AG04450 (cell line): ENCODE measurements around the gene FAF1. TPM values are rescaled to one million over a fixed set of nuclear protein-coding genes. Genes with fewer than 3 reads are reported as not detected.
A peak's percentile ranks its signal among the peaks of the same experiment; 100 is the strongest.
"Not testable (repeated sequence)": the region's sequence is repeated elsewhere in the genome, so short reads cannot be mapped to it uniquely, and the experiment has no call there.

Source experiments
- CTCF ChIA-PET: fragments of 300-600, 350-600 bp; formaldehyde crosslinking; extraction: SDS; loops from one replicate; lab custom pipeline; 2022; ENCODE audit warnings: antibody characterized with exemption, inconsistent platforms; lab: Charles Lee
- POLR2A ChIA-PET: fragments of 350-600 bp; formaldehyde crosslinking; extraction: SDS; loops from one replicate; lab custom pipeline; 2021; ENCODE audit warnings: antibody characterized with exemption, inconsistent platforms; lab: Yijun Ruan, JAX
- DNase-seq: peaks from one replicate; pipeline ENCODE4 v3.0.0-alpha.2; 2011; ENCODE audit warnings: low read depth, low spot score
- H3K27ac ChIP-seq: one replicate; pipeline ENCODE4 v1.5.1; 2012; ENCODE audit warnings: low read depth, low read length, control low read depth
- H3K27me3 ChIP-seq: one replicate; pipeline ENCODE4 v1.6.0; 2012; ENCODE audit warnings: low read length; ENCODE audit not compliant: control insufficient read depth, insufficient read depth
- H3K4me3 ChIP-seq: 2 replicates; pipeline ENCODE4 v1.5.1; 2011; ENCODE audit warnings: mild to moderate bottlenecking, low read depth, low read length, control low read depth
- H3K9me3 ChIP-seq: 2 replicates; pipeline ENCODE4 v1.5.1; 2012; ENCODE audit warnings: low read length; ENCODE audit not compliant: control insufficient read depth, insufficient read depth
- polyA plus RNA-seq: library from polyadenylated mRNA; depleted of rRNA; stranded (reverse); fragments of >200 nt; gene quantifications from 2 replicates; pipeline ENCODE4 v1.2.3, GENCODE V29; 2011
- TF ChIP-seq, protein P1 (sequence below): IDR thresholded peaks from 2 replicates; pipeline ENCODE4 v1.5.1; 2011; ENCODE audit warnings: low read depth, low read length, control low read depth, inconsistent platforms

Gene FAF1
- polyA plus RNA-seq, 1 experiment = 37.9 TPM

DNA sequence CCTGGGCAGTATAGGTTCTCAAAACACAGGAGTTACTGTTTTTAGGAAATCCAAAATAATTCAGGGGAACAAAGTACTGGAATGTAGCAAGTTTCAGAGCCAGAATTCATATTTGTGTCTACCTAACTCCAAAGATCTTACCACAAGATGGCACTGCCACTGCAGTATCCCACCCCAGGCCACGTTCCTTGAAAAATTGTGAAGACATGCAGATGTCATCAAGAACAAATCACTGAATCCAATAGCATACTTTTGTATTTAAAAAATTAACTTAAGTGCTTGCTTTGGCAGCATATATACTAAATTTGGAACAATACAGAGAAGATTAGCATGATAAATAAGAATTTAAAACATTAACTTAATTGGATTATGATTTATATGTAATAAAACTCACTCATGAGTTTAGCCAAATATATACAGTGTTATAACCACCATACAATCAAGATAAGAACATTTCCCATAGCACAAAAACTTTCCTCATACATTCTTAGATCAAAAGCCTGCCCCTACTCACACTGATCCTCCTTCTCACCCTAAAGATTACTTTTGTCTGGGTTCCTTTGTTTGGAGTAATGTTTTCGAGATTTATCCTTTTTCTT lies 209.9 kb downstream of the FAF1 start:
- CTCF ChIA-PET = interaction anchor here (0.7 to 2.4 kb wide), 7 partner anchors 14 to 441 kb away, joined by 4 to 12 read pairs (median 7); no protein-coding TSS in a partner anchor

DNA sequence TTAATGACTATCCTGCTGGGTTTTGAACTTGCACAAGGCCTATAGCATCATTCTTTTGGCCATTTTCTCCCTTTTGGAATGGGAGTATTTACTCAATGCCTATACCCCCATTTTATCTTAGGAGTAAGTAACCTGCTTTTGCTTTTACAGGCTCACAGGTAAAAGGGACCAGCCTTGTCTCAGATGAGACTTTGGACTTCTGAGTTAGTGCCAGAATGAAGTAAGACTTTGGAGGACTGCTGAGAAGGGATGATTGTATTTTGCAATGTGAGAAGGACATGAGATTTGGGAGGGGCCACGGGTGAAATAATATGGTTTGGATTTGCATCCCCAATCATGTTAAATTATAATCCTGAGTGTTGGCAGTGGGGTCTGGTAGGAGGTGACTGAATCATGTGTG lies 212.7 kb downstream of the FAF1 start:
- DNase-seq = no peak

More for the DNA sequence above, 209.9 kb downstream of the FAF1 start:
- POLR2A ChIA-PET = no interaction called here
- no peaks in the 10 kb centered on the region for H3K9me3 ChIP-seq
- no peaks in the 10 kb centered on the region for H3K27me3 ChIP-seq
- DNase-seq = no peak
- no peak overlapping the region for H3K4me3 ChIP-seq
- no peak overlapping the region for H3K27ac ChIP-seq
- TF ChIP-seq, protein P1, sequence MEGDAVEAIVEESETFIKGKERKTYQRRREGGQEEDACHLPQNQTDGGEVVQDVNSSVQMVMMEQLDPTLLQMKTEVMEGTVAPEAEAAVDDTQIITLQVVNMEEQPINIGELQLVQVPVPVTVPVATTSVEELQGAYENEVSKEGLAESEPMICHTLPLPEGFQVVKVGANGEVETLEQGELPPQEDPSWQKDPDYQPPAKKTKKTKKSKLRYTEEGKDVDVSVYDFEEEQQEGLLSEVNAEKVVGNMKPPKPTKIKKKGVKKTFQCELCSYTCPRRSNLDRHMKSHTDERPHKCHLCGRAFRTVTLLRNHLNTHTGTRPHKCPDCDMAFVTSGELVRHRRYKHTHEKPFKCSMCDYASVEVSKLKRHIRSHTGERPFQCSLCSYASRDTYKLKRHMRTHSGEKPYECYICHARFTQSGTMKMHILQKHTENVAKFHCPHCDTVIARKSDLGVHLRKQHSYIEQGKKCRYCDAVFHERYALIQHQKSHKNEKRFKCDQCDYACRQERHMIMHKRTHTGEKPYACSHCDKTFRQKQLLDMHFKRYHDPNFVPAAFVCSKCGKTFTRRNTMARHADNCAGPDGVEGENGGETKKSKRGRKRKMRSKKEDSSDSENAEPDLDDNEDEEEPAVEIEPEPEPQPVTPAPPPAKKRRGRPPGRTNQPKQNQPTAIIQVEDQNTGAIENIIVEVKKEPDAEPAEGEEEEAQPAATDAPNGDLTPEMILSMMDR = peak; percentile 62

DNA sequence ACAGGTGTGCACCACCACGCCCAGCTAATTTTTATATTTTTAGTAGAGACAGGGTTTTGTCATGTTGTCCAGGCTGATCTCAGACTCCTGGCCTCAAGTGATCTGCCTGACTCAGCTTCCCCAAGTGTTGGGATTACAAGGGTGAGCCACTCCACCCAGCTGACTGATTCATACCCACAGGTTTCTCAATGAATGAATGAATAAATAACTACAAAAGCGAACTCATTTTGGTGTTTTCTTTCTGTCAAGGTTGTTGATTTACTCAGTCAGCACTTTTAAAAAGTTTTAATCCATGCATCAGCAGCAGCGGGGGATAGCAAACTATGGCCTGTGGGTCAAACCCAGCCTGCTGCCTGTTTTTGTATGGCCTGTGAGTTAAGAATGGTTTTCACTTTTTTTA lies 217.5 kb downstream of the FAF1 start:
- Histone ChIP-seq H3K27me3 (no peaks in the 10 kb centered on the region), H3K4me3 (no peak overlapping the region), H3K9me3 (no peaks in the 10 kb centered on the region), H3K27ac (no peak overlapping the region)
- no peak for DNase-seq
- TF ChIP-seq, protein P1 = no peak
- ChIA-PET POLR2A (no interaction called here), CTCF (no interaction called here)

More for the DNA sequence above, 212.7 kb downstream of the FAF1 start:
- ChIA-PET POLR2A (no interaction called here), CTCF (no interaction called here)
- TF ChIP-seq, protein P1 = no peak
- no peaks in the 10 kb centered on the region for H3K9me3 ChIP-seq
- no peak overlapping the region for H3K4me3 ChIP-seq
- H3K27me3 ChIP-seq = no peaks in the 10 kb centered on the region
- H3K27ac ChIP-seq = no peak overlapping the region

DNA sequence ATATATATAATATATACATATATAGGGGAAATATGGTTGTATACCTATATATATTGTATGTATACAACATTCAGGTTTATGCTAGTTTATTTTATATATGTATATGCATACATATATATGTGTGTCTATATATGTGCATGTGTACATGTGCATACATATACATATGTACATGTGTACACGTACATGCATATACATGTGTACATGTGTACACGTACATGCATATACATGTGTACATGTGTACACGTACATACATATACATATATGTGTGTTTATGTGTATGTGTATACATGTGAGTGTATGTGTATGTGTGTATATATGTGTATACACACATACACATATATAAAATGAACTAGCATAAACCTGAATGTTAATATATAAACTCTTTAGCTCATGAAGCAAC lies 220.9 kb downstream of the FAF1 start:
- POLR2A ChIA-PET = no interaction called here
- TF ChIP-seq, protein P1 = no peak

DNA sequence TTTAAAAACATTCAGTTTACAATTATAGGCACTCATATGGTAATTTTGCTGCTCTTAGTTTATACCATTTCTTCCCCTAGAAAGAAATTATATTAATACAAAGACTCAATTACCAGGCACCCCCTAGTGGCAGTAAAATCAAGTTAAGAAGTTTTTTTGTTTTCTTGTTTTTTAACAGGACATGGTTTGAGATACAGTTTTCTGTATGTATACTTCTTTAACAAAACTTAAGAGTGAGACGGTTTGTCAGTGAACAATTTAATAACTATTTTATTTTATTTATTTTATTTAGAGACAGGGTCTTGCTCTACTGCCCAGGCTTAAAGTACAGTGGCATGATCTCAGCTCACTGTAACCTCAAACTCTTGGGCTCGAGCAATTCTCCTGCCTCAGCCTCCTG lies 224.6 kb downstream of the FAF1 start:
- ChIA-PET CTCF (interaction anchor here (0.6 to 4.2 kb wide), 29 partner anchors 8 to 452 kb away, joined by 3 to 25 read pairs (median 4); no protein-coding TSS in a partner anchor), POLR2A (no interaction called here)
- Histone ChIP-seq H3K27me3 (no peaks in the 10 kb centered on the region), H3K4me3 (no peak overlapping the region), H3K9me3 (no peaks in the 10 kb centered on the region), H3K27ac (no peak overlapping the region)
- no peak for DNase-seq
- TF ChIP-seq, protein P1 = peak; percentile 62

More for the DNA sequence above, 220.9 kb downstream of the FAF1 start:
- CTCF ChIA-PET = interaction anchor here (0.9 to 1.2 kb wide), 2 partner anchors 35 to 450 kb away, joined by 3 read pairs; no protein-coding TSS in a partner anchor
- Histone ChIP-seq H3K27ac (no peak overlapping the region), H3K9me3 (no peaks in the 10 kb centered on the region), H3K27me3 (no peaks in the 10 kb centered on the region), H3K4me3 (no peak overlapping the region)
- DNase-seq = no peak

DNA sequence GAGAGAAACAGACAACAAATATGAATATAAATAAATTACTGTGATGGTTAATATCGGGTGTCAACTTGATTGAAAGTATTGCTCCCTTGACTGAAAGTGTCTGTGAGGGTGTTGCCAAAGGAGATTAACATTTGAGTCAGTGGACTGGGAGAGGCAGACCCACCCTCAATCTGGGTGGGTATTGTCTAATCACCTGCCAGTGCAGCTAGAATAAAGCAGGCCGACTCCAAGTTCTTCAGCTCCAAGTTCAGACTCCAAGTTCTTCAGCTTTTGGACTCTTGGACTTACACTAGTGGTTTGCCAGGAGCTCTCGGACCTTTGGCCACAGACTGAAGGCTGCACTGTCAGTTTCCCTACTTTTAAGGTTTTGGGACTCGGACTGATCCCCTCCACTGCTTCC lies 232.5 kb downstream of the FAF1 start:
- H3K4me3 ChIP-seq, H3K27me3 ChIP-seq, H3K27ac ChIP-seq, H3K9me3 ChIP-seq, POLR2A ChIA-PET, DNase-seq: not testable (repeated sequence)
- CTCF ChIA-PET = interaction anchor here (0.6 kb wide), 1 partner anchor 8 kb away, joined by 3 read pairs; no protein-coding TSS in a partner anchor
